Vagina (tissue), 2 donors: ENCODE measurements around the gene MADCAM1. TPM values are rescaled to one million over a fixed set of nuclear protein-coding genes. Genes with fewer than 3 reads are reported as not detected.

Source experiments
- DNase-seq, 2 donors: peaks; one replicate each; pipeline ENCODE4 v3.0.0-alpha.2; 2017; ENCODE audit errors: extremely low spot score in 2 of 2
- H3K27ac ChIP-seq: fragments of 200-600 bp; sonication (generic); one replicate; pipeline ENCODE4 v1.5.1; 2019
- H3K27me3 ChIP-seq: fragments of 200-600 bp; sonication (generic); one replicate; pipeline ENCODE4 v1.5.1; 2019
- H3K36me3 ChIP-seq, 2 donors: fragments of 200-600 bp; sonication (generic); one replicate each; pipeline ENCODE4 v1.5.1; 2017 to 2019
- H3K4me1 ChIP-seq: fragments of 200-600 bp; sonication (generic); one replicate; pipeline ENCODE4 v1.5.1; 2019
- H3K4me3 ChIP-seq, 2 donors: fragments of 200-600 bp; sonication (generic); 1 replicate in 1 of 2; 2 replicates in 1 of 2; pipeline ENCODE4 v1.5.1; 2016 to 2019
- H3K9me3 ChIP-seq: fragments of 200-600 bp; sonication (generic); one replicate; pipeline ENCODE4 v1.5.1; 2019
- POLR2A ChIP-seq, 2 donors: fragments of 450-650 bp; IDR thresholded peaks; one replicate each; pipeline ENCODE4 v1.6.1; 2017; ENCODE audit warnings: antibody characterized with exemption in 2 of 2, mild to moderate bottlenecking in 2 of 2, moderate library complexity in 2 of 2
- POLR2AphosphoS5 ChIP-seq, 2 donors: sonication (generic); formaldehyde crosslinking; IDR thresholded peaks; one replicate each; pipeline ENCODE4 v1.9.0; 2017; ENCODE audit warnings: antibody characterized with exemption in 2 of 2, mild to moderate bottlenecking in 2 of 2, low read depth in 1 of 2; ENCODE audit not compliant: insufficient read depth in 1 of 2
- intact Hi-C: fragments of 100-400 bp; cut with DNase I; formaldehyde crosslinking; loops from one replicate; pipeline ENCODE4 v1.15.1; 2023
- total RNA-seq: library from RNA; depleted of rRNA; stranded (reverse); fragments of >200 nt; gene quantifications from one replicate; pipeline ENCODE4 v1.2.3, GENCODE V29; 2016
- TF ChIP-seq, protein P1 (sequence below), 3 experiments: fragments of 450-650 bp in 2 of 3; fragments of 200-600 bp in 1 of 3; sonication (generic) in 1 of 3; IDR thresholded peaks; one replicate each; pipeline ENCODE4 v1.5.1; 2017 to 2019; ENCODE audit warnings: antibody characterized with exemption in 3 of 3, mild to moderate bottlenecking in 2 of 3, moderate library complexity in 2 of 3

The MADCAM1 gene
- total RNA-seq, 1 donor from 2014 or later, result 0.49 TPM

DNA sequence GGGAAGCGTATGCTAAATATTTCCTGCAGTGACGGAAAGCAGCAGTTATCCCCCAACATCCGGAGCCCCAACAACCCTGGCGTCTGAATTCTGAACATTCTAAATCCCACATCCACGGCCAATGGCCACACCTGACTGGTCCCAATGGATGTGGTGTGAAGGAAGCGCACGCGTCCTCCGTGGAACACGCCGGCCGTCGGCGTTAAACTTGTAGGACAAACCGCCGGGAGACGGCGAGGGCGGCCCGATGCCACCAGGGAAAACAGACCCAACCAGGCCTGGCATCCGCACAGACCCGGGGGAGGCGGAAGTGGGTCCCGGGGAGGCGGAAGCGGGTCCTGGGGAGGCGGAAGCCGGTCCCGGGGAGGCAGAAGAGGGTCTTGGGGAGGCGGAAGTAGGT, 38.6 kb upstream of the MADCAM1 start:
- H3K27ac ChIP-seq, result no peak overlapping the region
- TF ChIP-seq POLR2A (IDR thresholded peaks at IDR 0.05), result no peak
- TF ChIP-seq, protein P1, sequence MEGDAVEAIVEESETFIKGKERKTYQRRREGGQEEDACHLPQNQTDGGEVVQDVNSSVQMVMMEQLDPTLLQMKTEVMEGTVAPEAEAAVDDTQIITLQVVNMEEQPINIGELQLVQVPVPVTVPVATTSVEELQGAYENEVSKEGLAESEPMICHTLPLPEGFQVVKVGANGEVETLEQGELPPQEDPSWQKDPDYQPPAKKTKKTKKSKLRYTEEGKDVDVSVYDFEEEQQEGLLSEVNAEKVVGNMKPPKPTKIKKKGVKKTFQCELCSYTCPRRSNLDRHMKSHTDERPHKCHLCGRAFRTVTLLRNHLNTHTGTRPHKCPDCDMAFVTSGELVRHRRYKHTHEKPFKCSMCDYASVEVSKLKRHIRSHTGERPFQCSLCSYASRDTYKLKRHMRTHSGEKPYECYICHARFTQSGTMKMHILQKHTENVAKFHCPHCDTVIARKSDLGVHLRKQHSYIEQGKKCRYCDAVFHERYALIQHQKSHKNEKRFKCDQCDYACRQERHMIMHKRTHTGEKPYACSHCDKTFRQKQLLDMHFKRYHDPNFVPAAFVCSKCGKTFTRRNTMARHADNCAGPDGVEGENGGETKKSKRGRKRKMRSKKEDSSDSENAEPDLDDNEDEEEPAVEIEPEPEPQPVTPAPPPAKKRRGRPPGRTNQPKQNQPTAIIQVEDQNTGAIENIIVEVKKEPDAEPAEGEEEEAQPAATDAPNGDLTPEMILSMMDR (IDR thresholded peaks at IDR 0.05), result no peak
- peaks cover 24% of the 10 kb centered on the region for H3K4me1 ChIP-seq
- H3K36me3 ChIP-seq, result no peaks in the 10 kb centered on the region
- intact Hi-C loops, result no loop called here
- no peaks in the 10 kb centered on the region for H3K9me3 ChIP-seq
- no peak for DNase-seq
- H3K27me3 ChIP-seq, result no peaks in the 10 kb centered on the region
- no peak overlapping the region for H3K4me3 ChIP-seq

DNA sequence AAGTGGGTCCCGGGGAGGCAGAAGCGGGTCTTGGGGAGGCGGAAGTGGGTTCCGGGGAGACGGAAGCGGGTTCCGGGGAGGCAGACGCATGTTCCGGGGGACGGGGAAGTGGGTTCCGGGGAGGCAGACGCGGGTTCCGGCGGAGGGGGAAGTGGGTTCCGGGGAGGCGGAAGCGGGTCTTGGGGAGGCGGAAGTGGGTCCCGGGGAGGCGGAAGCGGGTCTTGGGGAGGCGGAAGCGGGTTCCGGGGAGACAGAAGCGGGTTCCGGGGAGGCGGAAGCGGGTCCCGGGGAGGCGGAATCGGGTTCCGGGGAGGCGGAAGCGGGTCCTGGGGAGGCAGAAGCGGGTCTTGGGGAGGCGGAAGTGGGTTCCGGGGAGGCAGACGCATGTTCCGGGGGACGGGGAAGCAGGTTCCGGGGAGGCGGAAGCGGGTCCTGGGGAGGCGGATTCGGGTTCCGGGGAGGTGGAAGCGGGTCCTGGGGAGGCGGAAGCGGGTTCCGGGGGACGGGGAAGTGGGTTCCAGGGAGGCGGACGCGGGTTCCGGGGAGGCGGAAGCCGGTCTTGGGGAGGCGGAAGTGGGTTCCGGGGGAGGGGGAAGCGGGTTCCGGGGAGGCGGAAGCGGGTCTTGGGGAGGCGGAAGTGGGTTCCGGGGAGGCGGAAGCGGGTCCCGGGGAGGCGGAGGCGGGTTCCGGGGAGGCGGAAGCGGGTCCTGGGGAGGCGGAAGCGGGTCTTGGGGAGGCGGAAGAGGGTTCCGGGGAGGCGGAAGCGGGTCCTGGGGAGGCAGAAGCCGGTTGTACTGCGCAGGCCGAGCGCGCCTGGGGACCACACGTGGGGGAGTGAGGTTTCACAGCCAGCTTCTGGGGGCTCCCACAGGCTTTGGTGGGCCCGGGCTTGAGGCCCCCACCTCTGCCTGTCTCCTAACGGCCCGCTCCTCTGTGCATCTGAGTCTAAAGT, 37.9 kb upstream of the MADCAM1 start:
- DNase-seq, result no peak
- TF ChIP-seq, protein P1 (IDR thresholded peaks at IDR 0.05), result no peak
- TF ChIP-seq POLR2A (IDR thresholded peaks at IDR 0.05), result no peak
- no peak for TF ChIP-seq POLR2AphosphoS5 (IDR thresholded peaks at IDR 0.05; ENCODE audit: insufficient read depth in 1 of 2, low read depth in 1 of 2)
- intact Hi-C loops, result no loop called here
- H3K36me3 ChIP-seq, result no peaks in the 10 kb centered on the region
- H3K27me3 ChIP-seq, result no peaks in the 10 kb centered on the region
- peaks cover 24% of the 10 kb centered on the region for H3K4me1 ChIP-seq
- H3K4me3 ChIP-seq, result no peak overlapping the region
- no peaks in the 10 kb centered on the region for H3K9me3 ChIP-seq
- no peak overlapping the region for H3K27ac ChIP-seq

DNA sequence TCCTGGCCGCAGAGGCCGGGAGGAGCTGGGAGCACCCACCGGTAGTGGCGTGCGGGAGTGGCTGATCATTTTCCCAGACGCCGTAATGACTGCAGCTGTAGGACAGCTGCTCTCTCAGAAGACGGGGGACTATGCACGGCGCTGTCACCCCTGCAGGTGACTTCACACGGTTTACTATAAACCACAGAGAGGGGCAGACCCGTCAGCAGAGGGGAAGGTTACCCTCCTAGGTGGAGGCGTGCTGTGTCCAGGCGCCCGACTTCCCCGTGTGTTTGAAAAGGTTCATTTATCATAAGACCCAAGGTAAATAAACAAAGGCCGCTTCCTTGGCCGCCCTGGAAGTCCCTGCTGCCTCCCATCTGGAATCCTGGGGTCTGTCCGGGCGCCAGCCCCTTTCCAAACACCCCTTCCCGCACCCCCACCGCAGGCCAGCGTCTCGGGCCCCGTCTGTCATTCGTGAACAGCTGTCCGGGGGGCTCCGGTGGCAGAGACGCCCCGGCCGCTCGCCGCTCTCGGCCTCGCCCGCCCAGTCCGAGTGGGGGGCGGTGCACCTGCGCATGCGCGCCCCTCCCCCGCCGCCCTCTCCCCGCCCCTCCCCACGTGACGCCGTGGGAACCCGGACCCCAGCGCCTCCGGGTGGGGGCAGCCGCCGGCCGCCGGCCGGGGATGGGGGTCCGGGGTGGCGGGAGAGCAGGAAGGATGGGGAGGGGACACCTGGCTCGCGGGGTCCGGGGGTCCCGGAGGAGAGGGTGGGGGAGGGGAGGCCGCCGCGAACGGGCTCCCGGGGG, 36.4 kb upstream of the MADCAM1 start:
- Histone ChIP-seq H3K4me1 (peaks cover 24% of the 10 kb centered on the region), H3K27me3 (no peaks in the 10 kb centered on the region), H3K9me3 (no peaks in the 10 kb centered on the region), H3K36me3 (no peaks in the 10 kb centered on the region), H3K27ac (peak overlapping the region; percentile 79), H3K4me3 (peak overlapping the region; percentile 68 to 81)
- DNase-seq, result no peak
- TF ChIP-seq POLR2AphosphoS5 (IDR thresholded peaks at IDR 0.05; ENCODE audit: insufficient read depth in 1 of 2, low read depth in 1 of 2) (peak in 1 of 2 donors; percentile 85), POLR2A (IDR thresholded peaks at IDR 0.05) (peak in 1 of 2 donors; percentile 41)
- TF ChIP-seq, protein P1 (IDR thresholded peaks at IDR 0.05), result no peak
- intact Hi-C loops, result no loop called here

DNA sequence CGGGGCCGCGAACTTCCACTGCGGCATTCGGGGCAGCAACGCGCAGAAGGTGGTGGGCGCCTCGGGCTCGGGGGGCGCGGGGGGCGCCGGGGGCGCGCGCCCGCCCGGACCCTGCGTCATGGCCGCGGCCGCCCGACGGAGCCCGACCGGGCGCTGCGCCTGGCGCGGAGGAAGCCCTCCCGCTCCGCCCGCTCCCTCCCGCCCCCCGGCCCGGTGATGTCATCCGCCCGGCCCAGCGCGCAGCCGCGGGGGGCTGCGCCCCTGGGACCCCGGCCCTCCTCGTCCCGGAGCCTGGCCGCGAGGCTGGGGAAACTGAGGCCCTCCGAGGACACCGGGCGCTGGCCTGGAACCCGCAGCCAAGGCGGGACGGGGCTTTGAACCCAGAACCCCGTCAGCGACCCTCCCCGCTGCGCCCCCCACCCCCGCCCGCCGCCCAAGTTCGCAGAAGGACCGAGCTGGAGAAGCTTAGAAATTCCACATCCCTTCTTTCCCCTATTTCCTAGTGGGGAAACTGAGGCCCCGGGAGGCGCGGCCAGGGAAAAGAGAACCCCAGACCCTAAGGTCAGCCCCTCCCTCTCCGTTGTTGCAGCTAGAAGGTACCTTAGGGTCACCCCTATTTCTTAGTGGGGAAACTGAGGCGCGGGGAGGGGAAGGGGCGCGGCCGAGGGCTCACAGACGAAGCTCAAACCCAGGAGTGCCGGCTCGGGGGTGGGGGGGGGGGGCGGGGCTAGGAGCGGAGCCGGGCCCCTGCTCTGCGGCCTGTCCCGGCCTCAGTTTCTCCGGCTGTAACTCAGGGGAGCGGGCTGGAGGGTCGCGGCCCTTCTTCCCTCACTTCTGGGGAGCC, 35.2 kb upstream of the MADCAM1 start, which contains the start of gene SHC2:
TSS of gene SHC2 (minus strand) at position 157 of the 844 bp plus-strand sequence. CDS start at position 120, 37 bp downstream.
- Histone ChIP-seq H3K36me3 (no peaks in the 10 kb centered on the region), H3K4me3 (peak within 1 kb of the TSS; percentile 68 to 81), H3K4me1 (peaks cover 24% of the 10 kb centered on the region), H3K9me3 (no peaks in the 10 kb centered on the region), H3K27me3 (no peaks in the 10 kb centered on the region), H3K27ac (peak within 1 kb of the TSS; percentile 79)
- intact Hi-C loops, result no loop called here
- DNase-seq, result no peak
- TF ChIP-seq, protein P1 (IDR thresholded peaks at IDR 0.05), result no peak
- TF ChIP-seq POLR2AphosphoS5 (IDR thresholded peaks at IDR 0.05; ENCODE audit: insufficient read depth in 1 of 2, low read depth in 1 of 2) (no peak), POLR2A (IDR thresholded peaks at IDR 0.05) (peak in 1 of 2 donors; percentile 63)
